Measurements from ENCODE around the gene CCT3.
"Not testable (repeated sequence)": the region's sequence is repeated elsewhere in the genome, so short reads cannot be mapped to it uniquely, and the experiment has no call there.

Gene CCT3

GRCh38 chr1:156368157-156368658 lies 30.1 kb upstream of the CCT3 start:
- no peak for FAIRE-seq

GRCh38 chr1:156367383-156368156 lies 29.5 kb upstream of the CCT3 start:
- no peak for FAIRE-seq

DNA sequence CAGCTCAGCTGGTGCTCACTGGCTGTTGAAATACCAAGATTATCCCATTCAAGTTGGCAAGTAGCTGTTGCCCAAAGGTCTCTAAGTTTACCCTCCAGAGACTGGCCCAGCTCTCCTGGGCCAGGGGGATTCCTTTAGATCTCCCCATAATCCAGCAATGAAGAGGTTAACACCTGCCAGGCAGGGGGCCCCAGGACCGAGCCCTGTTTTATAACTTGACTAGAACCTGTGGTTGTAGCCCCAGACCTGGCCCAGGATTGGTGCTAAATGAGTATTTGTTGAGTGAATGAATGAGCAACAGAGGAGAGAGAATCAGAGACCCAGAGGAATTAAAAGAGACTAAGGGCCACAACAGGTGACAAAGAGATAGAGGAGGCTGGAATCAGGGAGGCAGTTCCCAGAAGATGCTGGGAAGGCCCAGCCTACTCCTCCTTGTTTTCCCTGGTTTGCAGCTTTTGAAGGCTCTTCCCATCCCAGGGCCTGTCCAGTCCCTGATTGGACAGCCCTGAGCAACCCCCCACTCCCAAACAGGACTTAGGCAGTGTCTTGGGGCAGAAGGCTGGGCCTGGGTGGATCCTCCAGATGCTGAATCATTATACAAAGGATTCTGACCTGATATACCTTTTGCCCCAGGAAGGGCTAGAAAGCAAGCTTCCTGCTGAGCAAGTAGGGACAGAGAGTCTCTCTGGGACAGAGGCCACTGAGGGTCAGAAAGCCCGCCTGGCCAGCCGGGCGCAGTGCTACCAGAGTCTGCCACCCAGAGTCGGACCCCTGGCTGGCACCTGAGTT lies 28.5 kb upstream of the CCT3 start:
- no peak for FAIRE-seq

DNA sequence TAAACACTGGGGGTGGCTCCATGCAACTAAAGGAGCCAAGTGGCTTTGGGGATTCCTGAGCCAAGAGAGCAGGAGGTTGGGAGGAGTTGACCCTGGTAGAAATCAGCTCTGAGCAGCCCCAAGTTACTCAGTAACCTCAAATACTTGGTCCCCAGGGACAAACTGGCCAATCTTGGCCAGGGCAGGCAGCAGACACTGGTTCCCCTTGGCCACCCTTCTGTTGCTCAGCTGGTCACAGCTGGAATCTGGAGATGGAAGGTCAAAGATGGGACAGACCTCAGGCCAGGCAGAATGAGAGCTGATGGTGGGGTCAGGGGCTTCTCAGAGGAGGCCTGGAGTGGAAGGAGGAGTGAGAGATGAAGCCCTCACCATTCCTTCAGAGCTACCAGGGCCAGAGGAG lies 27.7 kb upstream of the CCT3 start:
- FAIRE-seq: no peak

- no peak for FAIRE-seq
Observed at GRCh38 chr1:156360534-156360933, 22.4 kb upstream of the CCT3 start.

DNA sequence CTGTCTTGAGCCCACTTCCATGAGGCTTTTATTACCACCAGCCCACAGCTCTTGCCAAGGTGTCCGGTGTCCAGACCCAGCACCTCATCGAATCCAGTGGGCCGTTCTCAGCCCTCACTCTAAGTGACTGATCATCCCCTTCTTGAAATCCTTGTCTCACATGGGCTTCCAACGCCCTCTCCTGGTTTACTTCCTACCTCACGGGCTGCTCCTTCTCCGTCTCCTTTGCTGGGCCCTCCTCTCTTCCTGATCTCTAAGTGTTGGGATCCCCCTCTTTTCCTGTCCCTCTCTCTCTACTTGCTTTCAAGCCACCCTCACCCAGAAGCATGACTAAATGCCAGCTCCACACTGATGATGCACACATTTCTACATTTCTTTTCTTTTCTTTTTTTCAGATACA lies 21.9 kb upstream of the CCT3 start:
- FAIRE-seq: no peak

- FAIRE-seq: no peak
Observed at GRCh38 chr1:156359249-156359648, 21.2 kb upstream of the CCT3 start.

DNA sequence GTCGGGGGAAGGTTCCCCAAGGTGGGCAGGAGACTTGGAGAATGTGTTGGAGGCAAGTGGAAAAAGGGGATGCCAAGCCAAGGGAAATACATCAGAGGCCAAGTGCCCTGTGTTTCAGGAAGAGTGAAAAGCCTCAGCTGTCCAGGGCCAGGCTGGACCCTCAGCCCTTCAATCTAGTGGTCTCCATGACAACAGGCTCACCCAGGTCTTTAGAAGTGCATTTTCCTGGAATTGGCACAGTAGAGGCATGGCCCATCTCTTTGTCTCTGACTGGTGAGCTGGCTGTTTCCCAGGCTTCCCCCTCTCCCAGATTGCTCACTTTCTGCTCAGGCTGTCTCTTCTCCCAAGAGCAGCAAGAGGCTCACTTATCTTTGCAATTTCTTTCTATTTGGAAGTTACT lies 20.5 kb upstream of the CCT3 start:
- no peak for FAIRE-seq

DNA sequence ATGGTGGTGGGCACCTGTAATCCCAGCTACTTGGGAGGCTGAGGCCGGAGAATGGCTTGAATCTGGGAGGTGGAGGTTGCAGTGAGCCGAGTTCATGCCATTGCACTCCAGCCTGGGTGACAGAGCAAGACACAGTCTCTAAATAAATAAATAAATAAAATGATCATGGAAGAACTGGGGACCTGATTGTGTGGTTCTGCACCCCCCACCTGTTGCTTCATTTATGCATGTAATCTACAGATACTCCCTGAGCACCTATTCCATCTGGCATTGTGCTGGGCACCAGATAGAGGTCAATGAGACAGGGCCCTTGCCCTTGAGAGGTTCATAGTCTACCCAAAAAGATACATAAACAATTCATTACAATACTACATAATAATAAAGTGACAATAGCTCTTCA lies 19.9 kb upstream of the CCT3 start:
- no peak for FAIRE-seq

DNA sequence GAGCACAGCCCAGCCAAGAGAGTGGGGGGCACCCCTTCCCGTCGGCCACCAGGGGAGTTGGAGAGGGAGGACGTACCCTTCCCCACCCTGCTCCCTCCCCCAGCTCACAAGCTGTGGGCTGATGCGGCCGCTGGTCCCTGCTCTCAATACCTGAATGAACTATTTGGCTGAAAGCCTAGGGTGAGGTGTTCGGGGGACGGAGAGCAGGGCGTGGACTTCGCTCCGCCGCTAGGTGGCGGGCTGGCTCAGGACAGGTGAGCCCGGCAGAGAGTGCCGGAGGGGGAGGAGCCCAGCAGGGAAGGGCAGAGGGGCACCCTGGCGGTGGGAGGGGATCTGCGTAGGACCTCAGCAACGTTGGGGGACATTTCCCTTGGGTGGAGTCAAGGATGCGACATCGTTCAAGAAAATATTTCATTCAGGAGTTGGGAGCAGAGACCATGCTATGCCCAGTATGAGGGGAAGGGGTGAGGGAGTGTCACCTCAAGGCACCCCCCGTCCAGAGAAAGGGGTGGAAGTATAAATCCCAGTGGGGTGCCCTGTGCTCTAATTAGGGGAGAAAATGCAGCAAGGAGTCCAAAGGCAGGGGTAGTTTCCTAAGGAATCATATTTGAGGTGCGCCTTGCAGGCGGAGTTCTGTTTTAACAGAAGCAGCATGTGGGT lies 18.9 kb upstream of the CCT3 start:
- no peak for FAIRE-seq

- FAIRE-seq: no peak
Observed at GRCh38 chr1:156356262-156356874, 18.3 kb upstream of the CCT3 start.

- FAIRE-seq: not testable (repeated sequence)
Observed at GRCh38 chr1:156352481-156352880, 14.4 kb upstream of the CCT3 start.

DNA sequence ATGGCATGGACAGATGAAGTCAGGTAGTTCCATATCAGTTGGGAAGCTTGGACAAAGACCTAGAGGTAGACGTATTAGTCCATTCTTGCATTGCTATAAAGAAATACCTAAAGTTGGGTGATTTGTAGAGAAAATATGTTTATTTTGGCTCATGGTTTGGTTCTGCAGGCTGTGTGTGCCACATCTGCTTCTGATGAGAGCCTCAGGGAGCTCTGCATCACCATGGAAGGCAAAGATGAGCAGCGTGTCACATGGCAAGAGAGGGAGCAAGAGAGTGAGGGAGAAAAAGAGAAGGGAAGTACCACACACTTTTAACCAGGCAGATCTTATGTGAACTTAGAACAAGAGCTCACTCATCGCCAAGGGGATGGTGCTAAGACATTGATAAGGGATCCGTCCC lies 9.2 kb upstream of the CCT3 start:
- FAIRE-seq: no peak

DNA sequence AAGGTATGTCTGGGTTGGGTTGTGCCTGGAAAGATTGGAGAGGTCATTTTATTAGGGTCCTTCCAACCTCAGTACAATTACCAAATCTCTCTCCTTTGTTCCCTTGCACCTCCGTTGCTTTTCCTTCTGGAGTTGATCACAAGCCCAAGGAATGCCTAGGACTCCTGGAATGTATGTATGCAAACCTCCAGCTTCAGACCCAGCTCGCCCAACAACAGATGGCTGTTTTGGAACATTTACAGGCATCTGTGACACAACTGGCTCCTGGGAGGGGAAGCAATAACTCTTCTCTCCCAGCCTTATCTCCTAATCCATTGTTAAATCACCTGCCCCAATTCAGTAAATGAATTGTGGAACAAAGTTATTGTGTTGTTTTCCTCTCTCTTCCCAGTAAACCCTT lies 8.5 kb upstream of the CCT3 start:
- FAIRE-seq: no peak

- FAIRE-seq: not testable (repeated sequence)
Observed at GRCh38 chr1:156346035-156346434, 7.9 kb upstream of the CCT3 start.

GRCh38 chr1:156344409-156344808 lies 6.3 kb upstream of the CCT3 start:
- FAIRE-seq: no peak

- FAIRE-seq: no peak
Observed at GRCh38 chr1:156342166-156342955, 4.3 kb upstream of the CCT3 start.

DNA sequence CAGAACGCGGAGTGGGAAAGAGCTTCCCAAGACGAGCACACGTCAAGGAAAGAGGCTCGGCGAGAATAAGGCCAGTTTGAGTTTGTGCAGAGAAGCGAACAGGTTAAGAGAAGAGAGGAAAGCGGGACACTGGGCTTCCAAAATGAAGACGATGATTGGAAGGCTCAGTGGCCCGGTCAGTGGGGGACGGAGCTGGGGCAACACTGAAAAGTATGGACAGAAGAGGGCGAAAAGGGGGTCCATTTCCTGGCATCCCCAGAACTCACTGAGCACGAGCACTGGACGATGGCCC lies 258 bp downstream of the CCT3 start:
- FAIRE-seq: no peak

- no peak for FAIRE-seq
Observed at GRCh38 chr1:156337052-156337887, 822 bp downstream of the CCT3 start.

- no peak for FAIRE-seq
Observed at GRCh38 chr1:156336242-156336641, 1.9 kb downstream of the CCT3 start.

DNA sequence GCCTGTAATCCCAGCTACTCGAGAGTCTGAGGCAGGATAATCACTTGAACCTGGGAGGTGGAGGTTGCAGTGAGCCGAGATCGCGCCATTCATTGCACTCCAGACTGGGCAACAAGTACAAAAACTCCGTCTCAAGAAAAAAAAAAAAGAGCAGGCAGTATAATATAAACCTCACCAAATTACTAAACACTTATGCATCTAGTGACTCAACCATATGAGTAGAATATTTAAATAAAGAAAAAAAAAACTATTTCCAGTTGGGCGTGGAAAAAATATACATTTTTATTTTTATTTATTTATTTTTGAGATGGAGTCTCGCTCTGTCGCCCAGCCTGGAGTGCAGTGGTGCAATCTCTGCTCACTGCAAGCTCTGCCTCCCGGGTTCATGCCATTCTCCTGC lies 14.9 kb downstream of the CCT3 start:
- FAIRE-seq: not testable (repeated sequence)

DNA sequence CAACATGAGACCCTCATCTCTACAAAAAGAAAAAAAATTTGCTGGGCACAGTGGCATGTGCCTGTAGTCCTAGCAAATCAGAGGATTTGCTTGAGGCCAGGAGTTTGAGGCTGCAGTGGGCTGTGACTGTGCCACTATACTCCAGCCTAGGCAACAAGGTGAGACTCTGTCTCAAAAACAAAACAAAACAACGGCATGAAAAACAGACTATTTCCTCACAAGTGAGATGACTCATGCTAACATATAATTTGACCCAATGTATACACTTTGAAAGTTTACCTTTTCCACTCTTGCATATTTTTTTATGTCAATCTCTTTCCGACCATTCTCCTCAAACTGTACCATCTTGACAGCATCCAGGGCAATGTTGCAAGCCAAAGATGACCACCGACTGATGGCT lies 17.5 kb downstream of the CCT3 start:
- FAIRE-seq: no peak
